Measurements from ENCODE around the gene NDRG2. TPM values are rescaled to one million over a fixed set of nuclear protein-coding genes. Genes with fewer than 3 reads are reported as not detected.

Gene NDRG2
- total RNA-seq, 1 donor from 2014 or later, result 11.8 TPM

DNA sequence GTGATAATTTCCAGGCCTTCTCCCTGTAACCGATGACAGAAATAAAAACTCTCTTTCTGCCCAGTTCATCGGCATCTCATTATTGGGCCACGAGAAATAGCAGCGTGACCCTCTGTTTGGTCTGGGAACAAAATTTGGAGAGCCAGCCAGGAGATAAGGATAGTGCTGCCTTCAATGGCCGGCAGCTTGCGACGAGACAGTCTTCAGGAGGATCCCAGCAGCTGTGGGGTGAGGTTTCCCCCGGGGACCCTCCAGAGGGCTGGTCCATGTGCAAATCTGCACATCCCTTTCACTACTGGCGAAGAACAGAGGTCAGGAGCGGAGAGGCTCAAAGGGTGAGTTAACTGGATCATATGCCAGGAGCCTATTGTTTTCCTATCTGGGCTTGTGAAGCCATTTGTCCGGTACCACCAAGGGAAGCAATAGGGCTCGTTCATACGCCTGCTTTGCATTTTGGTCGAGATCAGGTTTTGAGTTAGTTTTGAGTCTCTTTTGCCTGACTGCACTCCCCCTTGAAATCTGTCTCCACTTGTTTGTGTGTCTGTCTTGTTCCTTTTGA is 21.0 kb downstream of the NDRG2 start:
- Histone ChIP-seq H3K36me3 (ENCODE audit: insufficient read depth, low read length) (no peaks in the 10 kb centered on the region), H3K9me3 (ENCODE audit: insufficient read depth, low read depth, low read length) (no peaks in the 10 kb centered on the region), H3K79me2 (ENCODE audit: insufficient read depth, low read length) (no peaks in the 10 kb centered on the region), H2AFZ (ENCODE audit: low read depth, low read length) (peak overlapping the region; percentile 17), H3K4me2 (ENCODE audit: low read length) (no peak overlapping the region), H4K20me1 (ENCODE audit: insufficient read depth, low read length) (no peaks in the 10 kb centered on the region), H3K4me3 (ENCODE audit: insufficient read depth, low read depth, low read length) (no peak overlapping the region), H3K27me3 (ENCODE audit: insufficient read depth, low read length) (no peaks in the 10 kb centered on the region), H3K4me1 (ENCODE audit: insufficient read depth, low read length) (peaks cover 4% of the 10 kb centered on the region), H3K9ac (ENCODE audit: low read length) (no peak overlapping the region), H3K27ac (ENCODE audit: low read depth, low read length) (no peak overlapping the region)
- DNase-seq (ENCODE audit: low read depth) (no peak), FAIRE-seq (no peak)
- Mint-ChIP-seq H3K4me3 (ENCODE audit: unreplicated experiment) (no peak overlapping the region), H3K27ac (ENCODE audit: unreplicated experiment) (no peak overlapping the region), H3K27me3 (ENCODE audit: low read depth, unreplicated experiment) (no peaks in the 10 kb centered on the region), H3K4me1 (ENCODE audit: low read depth, unreplicated experiment) (peaks cover 8% of the 10 kb centered on the region), H3K9me3 (ENCODE audit: unreplicated experiment) (no peaks in the 10 kb centered on the region), H3K36me3 (ENCODE audit: low read depth, unreplicated experiment) (peaks cover 2% of the 10 kb centered on the region)
- TF ChIP-seq EZH2 (IDR thresholded peaks at IDR 0.05; ENCODE audit: insufficient read depth, low read length), result no peak
- TF ChIP-seq, protein P1, sequence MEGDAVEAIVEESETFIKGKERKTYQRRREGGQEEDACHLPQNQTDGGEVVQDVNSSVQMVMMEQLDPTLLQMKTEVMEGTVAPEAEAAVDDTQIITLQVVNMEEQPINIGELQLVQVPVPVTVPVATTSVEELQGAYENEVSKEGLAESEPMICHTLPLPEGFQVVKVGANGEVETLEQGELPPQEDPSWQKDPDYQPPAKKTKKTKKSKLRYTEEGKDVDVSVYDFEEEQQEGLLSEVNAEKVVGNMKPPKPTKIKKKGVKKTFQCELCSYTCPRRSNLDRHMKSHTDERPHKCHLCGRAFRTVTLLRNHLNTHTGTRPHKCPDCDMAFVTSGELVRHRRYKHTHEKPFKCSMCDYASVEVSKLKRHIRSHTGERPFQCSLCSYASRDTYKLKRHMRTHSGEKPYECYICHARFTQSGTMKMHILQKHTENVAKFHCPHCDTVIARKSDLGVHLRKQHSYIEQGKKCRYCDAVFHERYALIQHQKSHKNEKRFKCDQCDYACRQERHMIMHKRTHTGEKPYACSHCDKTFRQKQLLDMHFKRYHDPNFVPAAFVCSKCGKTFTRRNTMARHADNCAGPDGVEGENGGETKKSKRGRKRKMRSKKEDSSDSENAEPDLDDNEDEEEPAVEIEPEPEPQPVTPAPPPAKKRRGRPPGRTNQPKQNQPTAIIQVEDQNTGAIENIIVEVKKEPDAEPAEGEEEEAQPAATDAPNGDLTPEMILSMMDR (IDR thresholded peaks at IDR 0.05; ENCODE audit: insufficient read depth, low read depth, low read length), result no peak

DNA sequence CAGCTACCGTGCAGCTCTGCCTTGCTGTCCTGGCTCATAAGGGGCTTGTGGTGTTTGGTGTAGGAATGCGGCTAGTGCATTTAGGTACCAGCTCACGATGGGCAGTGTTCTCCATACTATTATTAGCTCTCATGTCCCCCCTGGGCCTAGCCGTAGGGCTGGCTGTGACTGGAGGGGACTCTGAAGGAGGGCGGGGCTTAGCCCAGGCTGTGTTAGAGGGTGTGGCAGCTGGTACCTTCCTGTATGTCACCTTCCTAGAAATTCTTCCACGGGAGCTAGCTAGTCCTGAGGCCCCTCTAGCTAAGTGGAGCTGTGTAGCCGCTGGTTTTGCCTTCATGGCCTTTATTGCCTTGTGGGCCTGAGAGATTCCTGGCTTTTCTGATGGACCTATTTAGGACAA is 23.6 kb downstream of the NDRG2 start:
- H3K4me3 Mint-ChIP-seq (ENCODE audit: unreplicated experiment), result no peak overlapping the region
- Histone ChIP-seq H3K79me2 (ENCODE audit: insufficient read depth, low read length) (no peaks in the 10 kb centered on the region), H3K4me1 (ENCODE audit: insufficient read depth, low read length) (peaks cover 7% of the 10 kb centered on the region), H3K4me3 (ENCODE audit: insufficient read depth, low read depth, low read length) (no peak overlapping the region), H3K27me3 (ENCODE audit: insufficient read depth, low read length) (no peaks in the 10 kb centered on the region), H2AFZ (ENCODE audit: low read depth, low read length) (no peak overlapping the region), H3K4me2 (ENCODE audit: low read length) (no peak overlapping the region), H3K9me3 (ENCODE audit: insufficient read depth, low read depth, low read length) (no peaks in the 10 kb centered on the region), H3K9ac (ENCODE audit: low read length) (no peak overlapping the region), H4K20me1 (ENCODE audit: insufficient read depth, low read length) (no peaks in the 10 kb centered on the region), H3K27ac (ENCODE audit: low read depth, low read length) (no peak overlapping the region), H3K36me3 (ENCODE audit: insufficient read depth, low read length) (peaks cover 5% of the 10 kb centered on the region)
- H3K4me1 Mint-ChIP-seq (ENCODE audit: low read depth, unreplicated experiment), result peaks cover 14% of the 10 kb centered on the region
- TF ChIP-seq, protein P1 (IDR thresholded peaks at IDR 0.05; ENCODE audit: insufficient read depth, low read depth, low read length), result no peak
- no peak for TF ChIP-seq EZH2 (IDR thresholded peaks at IDR 0.05; ENCODE audit: insufficient read depth, low read length)
- H3K27ac Mint-ChIP-seq (ENCODE audit: unreplicated experiment), result no peak overlapping the region
- no peaks in the 10 kb centered on the region for H3K9me3 Mint-ChIP-seq (ENCODE audit: unreplicated experiment)
- no peak for DNase-seq (ENCODE audit: low read depth)
- FAIRE-seq, result no peak
- H3K36me3 Mint-ChIP-seq (ENCODE audit: low read depth, unreplicated experiment), result peaks cover 2% of the 10 kb centered on the region
- H3K27me3 Mint-ChIP-seq (ENCODE audit: low read depth, unreplicated experiment), result no peaks in the 10 kb centered on the region

DNA sequence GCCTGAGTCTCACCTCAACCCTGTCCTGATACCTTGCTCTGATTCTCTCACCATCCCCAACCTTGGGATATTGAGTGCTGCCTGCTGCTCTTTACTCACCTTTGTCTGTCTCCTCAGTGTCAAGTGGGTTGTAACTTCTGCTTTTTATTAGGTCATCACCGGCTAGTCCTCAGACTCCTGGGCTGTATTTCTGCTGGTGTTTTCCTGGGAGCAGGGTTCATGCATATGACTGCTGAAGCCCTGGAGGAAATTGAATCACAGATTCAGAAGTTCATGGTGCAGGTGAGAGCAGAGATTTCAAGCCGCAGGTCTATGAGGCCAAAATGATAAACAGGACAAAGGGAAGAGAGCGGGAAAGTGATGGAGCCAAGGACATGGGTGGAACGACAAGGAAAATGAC is 25.3 kb downstream of the NDRG2 start:
- no peak for TF ChIP-seq EZH2 (IDR thresholded peaks at IDR 0.05; ENCODE audit: insufficient read depth, low read length)
- TF ChIP-seq, protein P1 (IDR thresholded peaks at IDR 0.05; ENCODE audit: insufficient read depth, low read depth, low read length), result no peak
- H4K20me1 ChIP-seq (ENCODE audit: insufficient read depth, low read length), result peaks cover 5% of the 10 kb centered on the region
- H3K4me1 ChIP-seq (ENCODE audit: insufficient read depth, low read length), result peaks cover 7% of the 10 kb centered on the region
- H3K27me3 ChIP-seq (ENCODE audit: insufficient read depth, low read length), result no peaks in the 10 kb centered on the region
- FAIRE-seq (no peak), DNase-seq (ENCODE audit: low read depth) (no peak)
- H3K9ac ChIP-seq (ENCODE audit: low read length), result no peak overlapping the region
- H3K27ac ChIP-seq (ENCODE audit: low read depth, low read length), result no peak overlapping the region
- Mint-ChIP-seq H3K27me3 (ENCODE audit: low read depth, unreplicated experiment) (no peaks in the 10 kb centered on the region), H3K4me1 (ENCODE audit: low read depth, unreplicated experiment) (peaks cover 14% of the 10 kb centered on the region), H3K36me3 (ENCODE audit: low read depth, unreplicated experiment) (peaks cover 12% of the 10 kb centered on the region), H3K4me3 (ENCODE audit: unreplicated experiment) (no peak overlapping the region), H3K27ac (ENCODE audit: unreplicated experiment) (no peak overlapping the region), H3K9me3 (ENCODE audit: unreplicated experiment) (no peaks in the 10 kb centered on the region)
- no peaks in the 10 kb centered on the region for H3K9me3 ChIP-seq (ENCODE audit: insufficient read depth, low read depth, low read length)
- no peak overlapping the region for H2AFZ ChIP-seq (ENCODE audit: low read depth, low read length)
- H3K36me3 ChIP-seq (ENCODE audit: insufficient read depth, low read length), result peaks cover 17% of the 10 kb centered on the region
- H3K79me2 ChIP-seq (ENCODE audit: insufficient read depth, low read length), result no peaks in the 10 kb centered on the region
- no peak overlapping the region for H3K4me3 ChIP-seq (ENCODE audit: insufficient read depth, low read depth, low read length)
- no peak overlapping the region for H3K4me2 ChIP-seq (ENCODE audit: low read length)
